Stomach (tissue), 19 donors: ENCODE results near the gene ATAD1. TPM values are rescaled to one million over a fixed set of nuclear protein-coding genes. Genes with fewer than 3 reads are reported as not detected.
A peak's percentile ranks its signal among the peaks of the same experiment; 100 is the strongest.

Source experiments
- DNase-seq, 2 donors: peaks; one replicate each; pipeline versions ENCODE4 v3.0.0 to v3.0.0-alpha.2; 2013 to 2019
- H3K27ac ChIP-seq, 5 donors: fragments of 200-600 bp in 4 of 5; sonication (generic) in 4 of 5; one replicate each; pipeline ENCODE4 v1.5.1; 2013 to 2019; ENCODE audit warnings: mild to moderate bottlenecking in 1 of 5, moderate library complexity in 1 of 5
- H3K27me3 ChIP-seq, 3 donors: fragments of 200-600 bp; sonication (generic); one replicate each; pipeline ENCODE4 v1.5.1; 2017 to 2019; ENCODE audit warnings: mixed run types in 1 of 3
- H3K36me3 ChIP-seq, 4 donors: fragments of 200-600 bp; sonication (generic); 1 replicate in 3 of 4; 2 replicates in 1 of 4; pipeline ENCODE4 v1.5.1; 2016 to 2019
- H3K4me1 ChIP-seq, 4 donors: fragments of 200-600 bp; sonication (generic); one replicate each; pipeline ENCODE4 v1.5.1; 2016 to 2019
- H3K4me3 ChIP-seq, 4 donors: fragments of 200-600 bp; sonication (generic) in 3 of 4; one replicate each; pipeline ENCODE4 v1.5.1; 2016 to 2019; ENCODE audit warnings: mild to moderate bottlenecking in 1 of 4
- H3K9me3 ChIP-seq, 4 donors: fragments of 200-600 bp; sonication (generic); one replicate each; pipeline ENCODE4 v1.5.1; 2016 to 2019
- EP300 ChIP-seq: sonication (generic); formaldehyde crosslinking; IDR thresholded peaks from one replicate; pipeline ENCODE4 v1.6.1; 2017; ENCODE audit warnings: antibody characterized with exemption
- POLR2A ChIP-seq, 4 donors: fragments of 450-650 bp; IDR thresholded peaks; one replicate each; pipeline ENCODE4 v1.6.1; 2016; ENCODE audit warnings: antibody characterized with exemption in 4 of 4, control low read depth in 2 of 4, mild to moderate bottlenecking in 1 of 4, moderate library complexity in 1 of 4
- POLR2AphosphoS5 ChIP-seq, 3 donors: sonication (generic); formaldehyde crosslinking; IDR thresholded peaks; one replicate each; pipeline ENCODE4 v1.6.1; 2016; ENCODE audit warnings: antibody characterized with exemption in 3 of 3
- WGBS, 5 donors: extraction: QIAGEN DNeasy Blood & Tissue Kit in 3 of 5; methylation state at CpG; one replicate each; pipeline versions ENCODE4 v1.1.5 to v1.1.7; 2013 to 2018; 5-methylcytosine and 5-hydroxymethylcytosine counted together
- intact Hi-C: fragments of 100-400 bp; cut with DNase I; formaldehyde crosslinking; loops from one replicate; pipeline ENCODE4 v1.15.1; 2023; ENCODE audit warnings: low total_unique reads
- long read RNA-seq, 10 donors: transcript quantifications; one replicate each; lab custom pipeline, GENCODE V29; 2026
- polyA plus RNA-seq, 3 donors: library from polyadenylated mRNA; stranded (reverse); fragments of 200-250 nt; gene quantifications; one replicate each; pipeline ENCODE4 v1.2.3, GENCODE V29; 2013
- total RNA-seq, 5 donors: library from RNA; depleted of rRNA; stranded (reverse); fragments of >200 nt; gene quantifications; one replicate each; pipeline versions ENCODE4 v1.1.0 to v1.2.3, GENCODE V29; 2014 to 2016
- TF ChIP-seq, protein P1 (sequence below), 7 experiments: fragments of 450-650 bp in 4 of 7; fragments of 200-600 bp in 3 of 7; sonication (generic) in 3 of 7; IDR thresholded peaks; one replicate each; pipeline ENCODE4 v1.5.1; 2016 to 2019; ENCODE audit warnings: antibody characterized with exemption in 7 of 7, control low read depth in 2 of 7, mild to moderate bottlenecking in 1 of 7
- donor health status: healthy with polysubstance abuse.
- donor health status: Bipolar disorder and iron deficiency.
- donor health status: healthy.

The ATAD1 gene, protein sequence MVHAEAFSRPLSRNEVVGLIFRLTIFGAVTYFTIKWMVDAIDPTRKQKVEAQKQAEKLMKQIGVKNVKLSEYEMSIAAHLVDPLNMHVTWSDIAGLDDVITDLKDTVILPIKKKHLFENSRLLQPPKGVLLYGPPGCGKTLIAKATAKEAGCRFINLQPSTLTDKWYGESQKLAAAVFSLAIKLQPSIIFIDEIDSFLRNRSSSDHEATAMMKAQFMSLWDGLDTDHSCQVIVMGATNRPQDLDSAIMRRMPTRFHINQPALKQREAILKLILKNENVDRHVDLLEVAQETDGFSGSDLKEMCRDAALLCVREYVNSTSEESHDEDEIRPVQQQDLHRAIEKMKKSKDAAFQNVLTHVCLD
- total RNA-seq (10 to 100 TPM in 4 of 5 donors, 1 to 10 TPM in 1; 9.0 to 61.7 (median 21.6) TPM), polyA plus RNA-seq (10 to 100 TPM in 1 of 3 donors, 1 to 10 TPM in 2; 7.0 to 10.6 (median 7.4) TPM)
- long read RNA-seq, donor 1, partial matches to known transcripts = 0 of 1 reads
- long read RNA-seq, donor 1, other reads (novel, unspliced or antisense) = 0 of 1 reads
- long read RNA-seq, donor 2, full-length matches to known transcripts = 2 of 11 reads
- long read RNA-seq, donor 2, partial matches to known transcripts = 9 of 11 reads
- long read RNA-seq, donor 2, other reads (novel, unspliced or antisense) = 0 of 11 reads
- long read RNA-seq, donor 3, partial matches to known transcripts = 0 of 6 reads
- long read RNA-seq, donor 3, other reads (novel, unspliced or antisense) = 5 of 6 reads
- long read RNA-seq, donor 4 = 0 reads
- long read RNA-seq, donor 5, partial matches to known transcripts = 0 of 6 reads
- long read RNA-seq, donor 5, other reads (novel, unspliced or antisense) = 6 of 6 reads
- long read RNA-seq, donor 6, full-length matches to known transcripts = 2 of 22 reads
- long read RNA-seq, donor 6, partial matches to known transcripts = 5 of 22 reads
- long read RNA-seq, donor 6, other reads (novel, unspliced or antisense) = 15 of 22 reads
- long read RNA-seq, donor 7, full-length matches to known transcripts = 3 of 8 reads
- long read RNA-seq, donor 7, partial matches to known transcripts = 5 of 8 reads
- long read RNA-seq, donor 7, other reads (novel, unspliced or antisense) = 0 of 8 reads
- long read RNA-seq, donor 8, partial matches to known transcripts = 0 of 11 reads
- long read RNA-seq, donor 8, other reads (novel, unspliced or antisense) = 9 of 11 reads
- long read RNA-seq, donor 9, partial matches to known transcripts = 0 of 2 reads
- long read RNA-seq, donor 9, other reads (novel, unspliced or antisense) = 0 of 2 reads
- long read RNA-seq, donor 10, full-length matches to known transcripts = 1 of 1 reads
- long read RNA-seq, donor 10, partial matches to known transcripts = 0 of 1 reads
- long read RNA-seq, donor 10, other reads (novel, unspliced or antisense) = 0 of 1 reads

DNA sequence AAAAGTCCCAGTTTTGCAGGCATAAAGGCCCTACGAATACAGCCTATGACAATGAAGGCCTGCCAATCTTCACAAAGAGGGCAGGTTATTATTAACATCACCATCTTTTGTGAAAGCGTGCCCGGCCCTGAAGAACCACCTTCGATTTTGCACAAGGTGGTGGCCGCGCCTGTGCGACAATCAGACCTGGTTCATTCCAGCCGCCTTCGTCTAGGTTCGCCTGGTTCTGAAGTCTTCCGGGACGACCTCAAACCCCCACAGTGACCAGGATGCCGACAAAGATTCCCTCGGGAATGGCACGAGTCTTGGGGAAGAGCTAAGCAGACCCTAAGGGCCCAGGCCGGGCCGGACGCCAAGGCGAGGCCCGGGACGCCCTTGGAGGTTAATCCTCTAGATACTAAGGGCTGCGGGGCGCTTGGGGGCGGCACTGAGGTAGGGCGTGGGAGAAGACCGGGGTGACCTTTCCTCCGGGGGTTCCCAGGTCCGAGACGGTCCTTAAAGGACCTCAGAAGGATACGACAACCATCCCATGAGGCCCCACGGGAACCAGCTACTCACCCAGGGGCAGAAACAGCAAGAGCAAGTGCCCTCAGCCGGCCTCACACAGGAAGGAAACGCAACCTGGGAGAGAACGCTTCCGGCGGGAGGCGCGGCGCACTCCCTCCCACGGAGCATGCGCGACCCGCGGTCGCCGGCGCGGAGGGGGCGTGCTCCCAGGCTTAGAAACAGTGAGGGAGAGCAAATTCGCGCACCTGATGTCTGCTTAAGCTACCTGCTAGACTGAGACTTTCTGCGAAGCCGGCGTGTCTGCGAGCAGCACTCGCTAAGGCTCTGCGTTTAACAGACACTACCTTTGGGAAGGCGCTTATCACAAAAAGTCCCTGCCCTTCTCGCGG lies at the start of gene ATAD1:
TSS of gene ATAD1 (minus strand) at position 618 of the 896 bp plus-strand sequence. CDS start 3,627 bp downstream, outside the sequence.
- Histone ChIP-seq H3K4me1 (peaks cover 15 to 34% (median 26%) of the 10 kb centered on the region in 4 donors), H3K27me3 (no peaks in the 10 kb centered on the region), H3K9me3 (no peaks in the 10 kb centered on the region), H3K27ac (peak within 1 kb of the TSS; percentile 88 to 91 (median 89)), H3K36me3 (peaks cover 0 to 2% (median 0%) of the 10 kb centered on the region in 4 donors), H3K4me3 (peak within 1 kb of the TSS; percentile 70 to 81 (median 72))
- 0 to 1% (median 0%) methylated on average over 22 to 60 of the region's 60 CpGs for WGBS, 5 donors
- intact Hi-C loops = no loop called here
- TF ChIP-seq POLR2A (IDR thresholded peaks at IDR 0.05) = peak in 1 of 4 donors; percentile 39
- TF ChIP-seq, protein P1, sequence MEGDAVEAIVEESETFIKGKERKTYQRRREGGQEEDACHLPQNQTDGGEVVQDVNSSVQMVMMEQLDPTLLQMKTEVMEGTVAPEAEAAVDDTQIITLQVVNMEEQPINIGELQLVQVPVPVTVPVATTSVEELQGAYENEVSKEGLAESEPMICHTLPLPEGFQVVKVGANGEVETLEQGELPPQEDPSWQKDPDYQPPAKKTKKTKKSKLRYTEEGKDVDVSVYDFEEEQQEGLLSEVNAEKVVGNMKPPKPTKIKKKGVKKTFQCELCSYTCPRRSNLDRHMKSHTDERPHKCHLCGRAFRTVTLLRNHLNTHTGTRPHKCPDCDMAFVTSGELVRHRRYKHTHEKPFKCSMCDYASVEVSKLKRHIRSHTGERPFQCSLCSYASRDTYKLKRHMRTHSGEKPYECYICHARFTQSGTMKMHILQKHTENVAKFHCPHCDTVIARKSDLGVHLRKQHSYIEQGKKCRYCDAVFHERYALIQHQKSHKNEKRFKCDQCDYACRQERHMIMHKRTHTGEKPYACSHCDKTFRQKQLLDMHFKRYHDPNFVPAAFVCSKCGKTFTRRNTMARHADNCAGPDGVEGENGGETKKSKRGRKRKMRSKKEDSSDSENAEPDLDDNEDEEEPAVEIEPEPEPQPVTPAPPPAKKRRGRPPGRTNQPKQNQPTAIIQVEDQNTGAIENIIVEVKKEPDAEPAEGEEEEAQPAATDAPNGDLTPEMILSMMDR (IDR thresholded peaks at IDR 0.05) = peak in 1 of 7 experiments; percentile 34
- peak; percentile 46 to 93 (median 83) for TF ChIP-seq POLR2AphosphoS5 (IDR thresholded peaks at IDR 0.05)
- TF ChIP-seq EP300 = no peak
- DNase-seq = peak; percentile 89 to 97

DNA sequence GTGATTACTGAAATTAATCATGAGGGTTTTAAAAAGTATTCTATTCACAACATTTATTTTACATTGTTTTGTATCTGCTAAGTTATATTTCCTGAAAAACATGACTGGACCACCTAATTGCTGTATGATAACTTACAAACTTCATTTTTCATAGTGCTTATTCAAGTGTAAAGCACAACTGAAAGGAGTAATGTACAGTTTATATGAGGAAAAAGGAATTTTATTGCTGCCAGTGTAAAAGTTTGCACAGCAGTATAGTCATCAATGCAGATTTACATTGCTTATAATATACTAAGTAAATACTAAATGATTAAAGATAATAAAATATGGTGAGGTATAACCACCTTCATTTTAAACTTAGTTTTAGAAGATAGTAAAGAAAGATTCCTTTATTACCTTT lies 49.4 kb upstream of the ATAD1 start:
- no peak for TF ChIP-seq POLR2A (IDR thresholded peaks at IDR 0.05)
- TF ChIP-seq, protein P1 (IDR thresholded peaks at IDR 0.05) = no peak
- TF ChIP-seq EP300 = no peak
- TF ChIP-seq POLR2AphosphoS5 (IDR thresholded peaks at IDR 0.05) = no peak

DNA sequence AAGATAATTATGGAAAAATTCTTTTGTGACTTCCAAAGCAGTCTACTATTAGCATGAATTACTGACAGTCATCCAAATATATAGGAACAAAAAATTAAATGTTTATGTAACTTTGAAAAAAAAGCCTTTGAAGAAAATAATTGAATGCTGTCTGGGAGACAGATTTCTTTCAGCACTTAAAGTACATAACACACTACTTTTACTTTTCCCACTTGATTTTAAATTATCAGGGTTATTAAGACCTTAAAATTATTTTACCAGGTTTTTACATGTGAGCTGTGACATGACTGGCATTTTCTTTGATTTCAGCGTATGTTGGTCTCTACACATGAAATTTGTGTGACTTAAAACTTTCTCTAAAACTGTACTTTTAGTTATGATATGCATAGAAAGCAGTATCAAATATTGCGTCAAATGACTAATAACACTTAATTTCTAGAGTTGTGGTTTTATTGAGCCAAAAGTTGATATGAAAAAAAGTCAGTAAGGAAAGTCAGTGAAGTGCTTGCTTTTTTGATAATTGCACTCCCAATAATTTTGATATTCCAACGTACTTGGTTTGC lies 48.5 kb upstream of the ATAD1 start:
- Histone ChIP-seq H3K27ac (peak overlapping the region in 4 of 5 donors; percentile 95 to 99 (median 98)), H3K4me1 (peaks cover 9 to 39% (median 27%) of the 10 kb centered on the region in 4 donors), H3K36me3 (no peaks in the 10 kb centered on the region), H3K27me3 (no peaks in the 10 kb centered on the region), H3K4me3 (peak overlapping the region; percentile 88 to 94 (median 90)), H3K9me3 (no peaks in the 10 kb centered on the region)
- WGBS, 5 donors = 2 to 5% (median 3%) methylated on average over 3 of the region's 3 CpGs
- intact Hi-C loops = loop anchor here (10.0 kb wide), 1 partner anchor 248 kb away; no protein-coding TSS in a partner anchor
- DNase-seq = no peak
- no peak for TF ChIP-seq POLR2A (IDR thresholded peaks at IDR 0.05)
- TF ChIP-seq, protein P1 (IDR thresholded peaks at IDR 0.05) = no peak
- no peak for TF ChIP-seq POLR2AphosphoS5 (IDR thresholded peaks at IDR 0.05)

More for the DNA sequence above, 49.4 kb upstream of the ATAD1 start:
- Histone ChIP-seq H3K27ac (peak overlapping the region in 4 of 5 donors; percentile 95 to 99 (median 98)), H3K4me1 (peaks cover 12 to 46% (median 29%) of the 10 kb centered on the region in 4 donors), H3K36me3 (no peaks in the 10 kb centered on the region), H3K9me3 (no peaks in the 10 kb centered on the region), H3K27me3 (no peaks in the 10 kb centered on the region), H3K4me3 (peak overlapping the region; percentile 88 to 94 (median 90))
- DNase-seq = no peak
- intact Hi-C loops = loop anchor here (10.0 kb wide), 1 partner anchor 247 kb away; no protein-coding TSS in a partner anchor
